VCaP (cell line): ENCODE data around the gene ARL9.
A peak's percentile ranks its signal among the peaks of the same experiment; 100 is the strongest.

Experiments used
- H3K27ac ChIP-seq: fragments of 450-650 bp; 2 replicates; pipeline ENCODE4 v1.5.1; 2017
- TF ChIP-seq, protein P1 (sequence below): fragments of 450-650 bp; conservative IDR thresholded peaks from 2 replicates; pipeline ENCODE4 v1.5.1; 2017; ENCODE audit warnings: mild to moderate bottlenecking, moderate library complexity

Gene ARL9

DNA sequence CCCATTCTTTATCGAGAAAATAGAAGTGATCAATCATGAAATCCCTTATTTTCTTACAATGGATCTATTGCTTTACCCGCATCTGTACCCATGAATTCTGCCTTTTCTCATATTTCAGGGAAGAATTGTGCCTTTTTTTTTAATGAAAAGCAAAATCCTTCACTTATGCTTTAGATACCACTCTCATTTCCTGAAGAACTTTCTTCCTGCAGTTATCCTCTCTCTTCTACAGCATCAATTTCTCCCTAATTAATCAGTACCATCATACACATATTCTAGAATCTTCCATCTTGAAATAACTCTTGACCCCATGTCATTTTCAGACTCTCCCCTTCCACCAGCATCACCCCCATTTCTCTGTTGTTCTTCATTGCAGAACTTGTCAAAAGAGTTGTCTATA, 26.6 kb downstream of the ARL9 start:
- TF ChIP-seq, protein P1, sequence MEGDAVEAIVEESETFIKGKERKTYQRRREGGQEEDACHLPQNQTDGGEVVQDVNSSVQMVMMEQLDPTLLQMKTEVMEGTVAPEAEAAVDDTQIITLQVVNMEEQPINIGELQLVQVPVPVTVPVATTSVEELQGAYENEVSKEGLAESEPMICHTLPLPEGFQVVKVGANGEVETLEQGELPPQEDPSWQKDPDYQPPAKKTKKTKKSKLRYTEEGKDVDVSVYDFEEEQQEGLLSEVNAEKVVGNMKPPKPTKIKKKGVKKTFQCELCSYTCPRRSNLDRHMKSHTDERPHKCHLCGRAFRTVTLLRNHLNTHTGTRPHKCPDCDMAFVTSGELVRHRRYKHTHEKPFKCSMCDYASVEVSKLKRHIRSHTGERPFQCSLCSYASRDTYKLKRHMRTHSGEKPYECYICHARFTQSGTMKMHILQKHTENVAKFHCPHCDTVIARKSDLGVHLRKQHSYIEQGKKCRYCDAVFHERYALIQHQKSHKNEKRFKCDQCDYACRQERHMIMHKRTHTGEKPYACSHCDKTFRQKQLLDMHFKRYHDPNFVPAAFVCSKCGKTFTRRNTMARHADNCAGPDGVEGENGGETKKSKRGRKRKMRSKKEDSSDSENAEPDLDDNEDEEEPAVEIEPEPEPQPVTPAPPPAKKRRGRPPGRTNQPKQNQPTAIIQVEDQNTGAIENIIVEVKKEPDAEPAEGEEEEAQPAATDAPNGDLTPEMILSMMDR = no peak

DNA sequence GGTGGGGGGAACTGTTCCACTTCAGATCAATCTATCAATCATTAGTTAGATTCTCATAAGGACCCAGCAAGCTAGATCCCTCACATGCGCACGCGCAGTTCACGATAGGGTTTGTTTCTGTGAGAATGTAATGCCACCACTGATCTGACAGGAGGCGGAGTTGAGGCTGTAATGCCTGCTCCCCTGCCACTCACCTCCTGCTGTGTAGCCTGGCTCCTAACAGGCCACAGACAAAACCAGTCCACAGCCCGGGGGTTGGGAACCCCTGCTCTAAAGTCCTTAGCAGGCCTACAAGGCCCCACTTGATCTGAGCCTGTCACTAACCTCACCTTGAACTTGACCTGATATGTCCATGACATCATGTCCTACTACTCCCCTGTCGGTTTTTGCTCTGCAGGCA, 30.3 kb downstream of the ARL9 start:
- H3K27ac ChIP-seq = no peak overlapping the region
- TF ChIP-seq, protein P1 = no peak

More for the DNA sequence above, 26.6 kb downstream of the ARL9 start:
- H3K27ac ChIP-seq = no peak overlapping the region

DNA sequence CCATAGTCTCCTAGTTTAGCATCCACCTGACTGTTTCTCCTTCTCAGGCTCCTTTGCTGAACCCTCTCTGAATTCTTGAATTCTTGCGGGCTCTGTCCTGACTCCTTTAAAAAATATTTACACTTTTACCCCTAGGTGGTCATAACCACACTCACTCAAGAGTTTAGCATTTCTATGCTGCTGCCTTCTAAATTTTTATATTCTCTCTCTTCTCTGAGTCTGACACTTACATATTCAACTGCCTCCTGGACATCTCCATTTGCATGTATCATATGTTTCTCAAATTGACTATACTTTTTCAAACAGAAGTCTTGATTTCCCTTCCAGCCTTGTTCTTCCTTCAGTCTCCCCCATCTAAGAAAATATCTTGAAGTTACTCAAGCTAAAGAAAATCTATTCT, 31.6 kb downstream of the ARL9 start:
- no peak overlapping the region for H3K27ac ChIP-seq
- TF ChIP-seq, protein P1 = no peak

DNA sequence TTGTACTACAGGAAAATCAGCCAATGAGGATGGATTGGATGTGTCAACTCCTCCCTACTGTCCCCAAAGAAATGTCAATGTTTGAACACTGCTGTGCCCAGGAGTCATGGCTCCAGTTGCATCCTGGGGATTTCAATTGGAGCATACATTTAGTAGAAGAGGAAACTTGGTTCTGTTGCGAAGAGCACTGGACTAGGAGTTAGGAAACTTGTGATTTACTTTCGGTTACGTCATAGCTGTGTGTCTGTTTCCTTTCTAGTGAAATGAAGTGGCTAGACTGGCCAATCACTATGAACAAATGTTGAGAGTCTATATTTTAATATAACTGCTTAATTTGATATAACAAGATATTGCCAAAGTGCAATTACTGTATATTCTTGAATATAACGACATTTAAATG, 35.2 kb downstream of the ARL9 start:
- H3K27ac ChIP-seq = no peak overlapping the region
- TF ChIP-seq, protein P1 = no peak

DNA sequence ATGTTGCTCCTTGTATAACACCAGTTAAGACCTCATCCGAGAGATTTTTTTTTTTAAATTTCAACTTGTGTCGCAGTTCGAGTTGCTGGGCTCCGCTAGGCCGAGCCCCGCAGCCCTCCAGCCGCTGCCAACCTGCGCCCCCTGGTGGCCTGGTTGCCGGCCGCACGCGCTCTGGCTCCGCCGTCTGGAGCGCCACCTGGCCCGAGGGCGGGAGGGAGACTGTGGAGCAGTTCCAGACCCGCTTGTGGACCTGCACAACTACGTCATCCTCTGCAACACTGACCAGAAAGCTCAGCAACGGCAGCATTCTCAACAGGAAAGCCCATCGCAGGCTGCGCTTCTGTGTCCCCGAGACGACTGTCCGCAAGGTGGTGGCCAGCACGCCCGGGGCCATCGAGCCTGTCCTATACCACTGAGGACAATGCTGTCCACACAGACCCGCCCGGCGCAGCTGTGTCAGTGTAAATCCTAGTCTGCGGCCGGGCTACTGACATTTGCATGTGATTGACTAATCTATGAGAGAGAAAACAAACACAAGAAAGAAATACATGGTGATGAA, 39.1 kb downstream of the ARL9 start:
- TF ChIP-seq, protein P1 = peak; percentile 99
- peak overlapping the region; percentile 48; the same call in 1 of the 2 replicates for H3K27ac ChIP-seq

DNA sequence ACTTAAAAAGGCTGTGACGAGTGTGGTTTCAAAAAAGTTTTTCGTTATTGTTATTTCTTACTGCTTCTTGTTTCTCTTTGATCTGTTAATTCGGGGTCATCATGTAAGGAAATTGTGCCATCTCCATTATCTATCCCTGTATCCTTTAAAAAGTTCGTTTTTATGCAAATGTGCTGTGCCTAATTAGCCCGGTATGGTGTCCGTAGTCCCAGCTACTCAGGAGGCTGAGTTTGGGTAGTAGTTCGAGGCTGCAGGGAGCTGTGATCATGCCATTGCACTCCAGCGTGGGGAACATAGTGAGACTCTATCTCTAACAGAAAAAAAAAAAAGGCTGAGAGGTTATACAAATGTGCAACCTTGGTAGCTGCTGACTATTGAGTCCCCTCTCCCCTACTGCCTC, 45.1 kb downstream of the ARL9 start:
- TF ChIP-seq, protein P1 = no peak
- H3K27ac ChIP-seq = no peak overlapping the region

DNA sequence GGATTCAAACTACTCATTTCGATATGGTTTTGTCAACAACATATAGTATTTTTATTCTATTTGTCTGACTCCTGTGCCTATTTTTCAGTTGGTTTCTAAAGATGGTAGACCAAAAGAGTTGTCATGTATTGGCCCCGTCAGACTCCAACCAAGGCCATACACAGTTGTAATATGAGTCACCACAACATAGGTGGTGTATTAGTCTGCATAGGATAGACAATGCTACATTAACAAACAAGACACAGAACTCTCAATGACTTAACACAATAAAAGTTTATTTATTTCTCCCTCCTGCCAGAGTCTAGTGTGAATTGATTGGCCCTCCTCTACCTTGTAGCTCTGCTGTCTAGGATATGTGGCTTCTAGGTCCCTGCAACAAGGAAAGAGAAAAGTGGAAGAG, 45.9 kb downstream of the ARL9 start:
- TF ChIP-seq, protein P1 = no peak
- no peak overlapping the region for H3K27ac ChIP-seq
